EL (cell line): ENCODE measurements around the gene MYO1F.

Experiments used
- DNase-seq: peaks from one replicate; pipeline ENCODE4 v3.0.0-alpha.2; 2016

The MYO1F gene

DNA sequence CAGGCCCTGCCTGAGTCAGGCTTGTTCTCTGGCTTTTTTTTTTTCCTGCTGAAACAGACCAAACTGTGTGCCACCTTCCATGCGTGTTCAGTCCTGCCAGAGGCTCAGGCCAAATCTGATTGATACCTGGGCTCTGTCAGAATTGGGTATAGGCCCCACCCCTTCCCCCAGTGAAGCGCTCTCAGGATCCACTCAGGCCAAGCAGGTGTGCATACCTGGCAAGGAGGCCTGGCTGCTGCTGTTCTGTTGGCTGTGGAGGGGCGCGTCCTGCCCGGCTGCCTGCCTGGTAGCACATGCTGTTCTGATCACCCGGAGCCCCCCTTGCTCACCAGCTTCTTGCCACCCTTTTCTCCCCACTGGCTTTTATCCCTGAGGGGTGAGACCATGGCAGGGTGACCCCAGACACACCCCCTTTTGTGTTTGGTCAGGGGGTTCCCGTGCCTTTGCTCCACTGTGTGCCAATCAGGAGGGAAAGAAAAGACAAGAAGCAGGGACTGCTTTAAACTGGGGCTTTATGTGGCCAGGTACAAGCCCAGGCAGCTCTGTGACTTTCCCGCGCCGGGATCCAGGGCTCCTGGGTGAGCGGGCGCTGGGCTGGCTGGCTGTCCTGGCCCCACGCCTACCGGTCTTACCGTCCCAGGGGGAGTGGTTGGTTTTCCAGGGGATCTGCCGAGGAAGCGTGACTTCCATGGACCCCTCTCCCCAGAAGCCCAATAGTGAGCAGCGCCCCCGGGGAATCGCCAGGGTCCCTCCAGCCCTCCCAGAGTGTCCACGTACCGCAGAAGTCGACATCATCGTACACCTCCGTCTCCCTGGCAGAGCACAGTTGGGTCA is 87.5 kb downstream of the MYO1F start:
- no peak for DNase-seq

DNA sequence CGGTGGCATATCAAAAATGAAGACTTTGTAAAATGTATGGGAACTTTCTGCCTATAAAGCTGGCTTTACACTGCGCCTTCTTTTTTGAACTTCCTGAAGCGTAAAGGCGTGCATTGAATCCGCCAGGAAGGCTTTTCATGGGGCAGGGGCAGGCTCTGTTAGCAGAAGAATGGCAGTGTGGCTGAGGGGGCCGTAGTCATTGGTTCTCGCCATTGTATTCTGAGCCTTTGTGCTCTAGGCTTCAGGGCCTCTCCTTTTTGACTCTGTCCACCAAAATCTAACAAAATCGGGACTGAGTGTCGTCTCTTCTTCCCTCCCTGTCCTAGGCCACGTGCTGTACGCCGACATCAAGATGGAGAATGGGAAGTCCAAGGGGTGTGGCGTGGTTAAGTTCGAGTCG is 88.9 kb downstream of the MYO1F start:
- no peak for DNase-seq

DNA sequence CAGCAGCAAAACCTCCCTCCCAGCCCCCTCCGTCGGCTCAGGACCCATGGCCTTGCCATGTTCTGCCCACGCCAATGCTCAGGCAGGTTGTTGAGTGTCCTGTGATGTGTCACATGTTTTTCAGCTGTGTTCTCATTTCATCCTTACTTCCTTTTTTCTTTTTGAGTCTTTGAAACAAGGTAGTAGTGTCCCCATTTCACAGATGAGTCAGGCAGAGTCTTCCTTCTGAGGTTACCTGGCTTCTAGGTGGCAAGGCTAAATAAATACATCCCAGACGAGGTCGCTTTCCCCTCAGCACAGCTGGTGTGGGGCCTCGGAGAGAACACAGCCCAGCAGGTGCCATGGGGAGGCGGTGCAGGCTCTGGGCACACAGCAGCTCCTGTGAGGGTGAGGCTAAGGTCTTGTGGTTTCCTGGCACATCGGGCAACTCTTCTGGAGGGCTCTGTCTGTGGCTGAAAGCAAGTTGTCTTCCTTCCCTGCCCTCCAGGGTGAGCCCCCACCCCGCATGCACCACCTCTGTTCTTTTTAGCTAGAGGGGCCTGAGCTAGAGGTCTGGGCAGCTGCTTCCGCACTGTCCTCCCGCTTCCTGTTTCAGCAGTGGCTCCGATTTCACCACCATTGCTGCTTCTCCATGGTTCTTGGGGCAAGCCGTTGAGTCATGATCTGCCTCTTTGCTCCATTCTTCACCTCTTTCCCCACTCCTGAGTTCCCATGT is 89.9 kb downstream of the MYO1F start:
- DNase-seq = no peak

DNA sequence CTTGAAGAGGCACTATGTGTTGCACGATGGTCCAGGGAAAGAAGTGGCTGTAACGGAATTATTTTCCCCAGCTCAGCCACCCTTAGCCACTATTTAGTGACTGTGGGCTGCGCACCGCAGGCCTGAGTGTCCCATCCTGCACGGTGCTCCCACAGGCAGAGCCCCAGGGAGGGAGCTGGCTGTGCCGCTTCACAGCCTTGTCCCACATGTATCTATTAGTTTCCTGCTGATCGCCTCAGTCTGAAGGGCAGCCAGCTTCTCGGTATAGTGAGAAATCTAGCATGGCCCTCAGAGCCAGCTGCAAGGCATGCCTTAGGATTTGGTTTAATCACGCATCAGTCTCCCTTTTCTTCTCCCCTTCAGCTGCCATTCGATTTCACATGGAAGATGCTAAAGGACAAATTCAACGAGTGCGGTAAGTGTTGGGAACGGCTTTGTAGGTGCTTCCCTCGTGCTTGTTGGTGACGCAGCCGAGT is 90.5 kb downstream of the MYO1F start:
- no peak for DNase-seq

DNA sequence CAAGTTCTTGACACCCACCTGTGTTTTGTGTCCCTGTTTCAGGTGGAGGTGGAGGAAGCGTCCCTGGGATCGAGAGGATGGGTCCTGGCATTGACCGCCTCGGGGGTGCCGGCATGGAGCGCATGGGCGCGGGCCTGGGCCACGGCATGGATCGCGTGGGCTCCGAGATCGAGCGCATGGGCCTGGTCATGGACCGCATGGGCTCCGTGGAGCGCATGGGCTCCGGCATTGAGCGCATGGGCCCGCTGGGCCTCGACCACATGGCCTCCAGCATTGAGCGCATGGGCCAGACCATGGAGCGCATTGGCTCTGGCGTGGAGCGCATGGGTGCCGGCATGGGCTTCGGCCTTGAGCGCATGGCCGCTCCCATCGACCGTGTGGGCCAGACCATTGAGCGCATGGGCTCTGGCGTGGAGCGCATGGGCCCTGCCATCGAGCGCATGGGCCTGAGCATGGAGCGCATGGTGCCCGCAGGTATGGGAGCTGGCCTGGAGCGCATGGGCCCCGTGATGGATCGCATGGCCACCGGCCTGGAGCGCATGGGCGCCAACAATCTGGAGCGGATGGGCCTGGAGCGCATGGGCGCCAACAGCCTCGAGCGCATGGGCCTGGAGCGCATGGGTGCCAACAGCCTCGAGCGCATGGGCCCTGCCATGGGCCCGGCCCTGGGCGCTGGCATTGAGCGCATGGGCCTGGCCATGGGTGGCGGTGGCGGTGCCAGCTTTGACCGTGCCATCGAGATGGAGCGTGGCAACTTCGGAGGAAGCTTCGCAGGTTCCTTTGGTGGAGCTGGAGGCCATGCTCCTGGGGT is 91.5 kb downstream of the MYO1F start:
- no peak for DNase-seq

DNA sequence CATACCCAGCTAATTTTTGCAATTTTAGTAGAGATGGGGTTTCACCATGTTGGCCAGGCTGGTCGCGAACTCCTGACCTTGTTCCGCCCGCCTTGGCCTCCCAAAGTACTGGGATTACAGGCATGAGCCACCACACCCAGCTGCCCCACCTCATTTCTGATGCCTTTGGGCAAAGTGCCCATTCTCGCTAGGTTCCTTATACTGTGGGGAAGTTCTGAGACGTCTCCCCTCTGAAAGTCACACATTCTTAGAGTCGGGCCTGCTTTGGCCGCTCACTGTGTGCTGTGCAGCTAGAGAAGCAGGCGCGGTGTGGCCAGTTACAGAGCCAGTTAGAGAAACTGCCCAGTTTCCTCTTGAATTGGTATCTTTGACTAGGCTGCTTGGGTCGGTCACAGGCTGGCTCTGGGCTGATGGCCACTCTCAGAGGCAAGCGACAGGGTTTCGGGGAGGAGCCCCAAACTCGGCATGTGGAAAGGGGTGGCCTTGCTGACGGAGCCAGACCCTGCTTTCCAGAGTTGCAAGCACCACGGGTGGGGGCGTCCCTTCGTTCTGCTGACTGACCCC is 92.8 kb downstream of the MYO1F start:
- no peak for DNase-seq

DNA sequence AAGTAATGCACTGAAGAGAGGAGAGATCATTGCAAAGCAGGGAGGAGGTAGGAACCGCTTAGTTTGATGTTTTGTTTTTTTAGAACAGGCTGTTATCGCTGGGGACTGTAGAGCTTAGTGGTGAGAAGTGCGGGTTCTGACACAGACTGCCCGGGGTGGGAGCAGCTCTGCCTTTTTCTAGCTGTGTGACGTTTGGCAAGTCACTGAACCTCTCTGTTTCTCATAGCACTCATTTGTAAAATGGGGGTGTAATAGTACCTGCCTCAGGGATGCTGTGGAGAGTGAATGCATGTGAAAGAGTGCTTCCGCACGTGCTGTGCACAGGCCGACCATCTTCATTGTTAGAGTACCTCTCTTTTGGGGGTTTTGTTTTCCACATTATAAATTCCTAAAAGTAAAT is 94.1 kb downstream of the MYO1F start:
- DNase-seq = no peak

DNA sequence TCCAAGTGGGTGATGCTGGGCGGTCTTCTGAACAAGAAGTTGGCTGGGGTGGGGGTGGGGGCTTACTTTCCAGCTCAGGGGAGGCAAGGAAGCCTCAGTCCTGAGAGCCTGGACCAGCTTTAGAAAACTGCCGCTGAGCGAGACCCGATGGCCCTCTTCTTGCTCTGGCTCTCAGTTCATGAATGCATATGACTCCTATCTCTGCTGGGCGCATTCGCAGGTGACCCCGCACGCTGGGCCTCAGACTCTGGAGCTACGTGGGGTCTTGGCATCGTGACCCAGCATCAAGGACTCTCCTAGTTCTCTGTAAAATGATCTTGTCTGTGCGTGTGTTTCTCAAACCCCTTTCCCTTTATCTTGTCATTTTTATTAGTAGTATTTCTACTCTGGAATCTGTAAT is 94.5 kb downstream of the MYO1F start:
- DNase-seq = no peak

DNA sequence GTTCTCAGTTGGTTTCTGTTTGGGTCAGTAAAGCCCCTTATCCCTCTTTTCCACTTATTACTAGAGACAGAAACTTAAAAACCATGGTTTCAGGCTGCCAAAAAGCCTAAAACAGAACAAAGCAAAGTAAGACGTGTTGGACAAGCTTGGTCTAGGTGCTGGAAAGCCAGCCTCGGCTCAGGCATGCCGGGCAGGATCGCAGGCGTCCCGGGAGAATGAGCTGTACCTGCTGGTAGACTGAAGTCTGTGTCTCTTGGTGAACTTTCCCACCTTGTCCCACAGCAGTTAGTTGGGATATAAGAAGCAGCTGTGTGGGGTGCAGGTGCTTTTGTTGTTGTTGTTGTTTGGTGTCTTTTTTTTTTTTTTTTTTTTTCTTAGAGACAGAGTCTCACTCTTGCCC is 95.6 kb downstream of the MYO1F start:
- DNase-seq = no peak

DNA sequence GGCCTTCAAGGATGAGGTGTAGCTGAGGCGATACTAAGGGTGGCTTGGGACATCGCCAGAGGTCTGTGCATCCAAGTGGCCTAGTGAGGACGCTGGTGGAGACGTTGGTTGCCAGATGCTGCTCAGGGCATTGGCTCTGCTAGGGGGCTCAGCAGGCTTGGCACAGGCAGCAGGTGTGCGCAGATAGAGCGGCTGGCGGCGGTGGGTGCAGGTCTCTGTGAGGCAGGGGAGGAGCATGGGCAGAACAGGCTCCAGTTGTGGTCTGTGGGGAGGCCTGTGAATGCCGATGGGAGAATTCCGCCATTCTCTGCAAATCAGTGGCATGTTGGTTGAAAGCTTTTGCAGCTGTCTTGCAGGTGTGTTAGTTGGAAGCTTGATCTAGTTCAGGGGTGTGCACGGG is 96.0 kb downstream of the MYO1F start:
- no peak for DNase-seq

DNA sequence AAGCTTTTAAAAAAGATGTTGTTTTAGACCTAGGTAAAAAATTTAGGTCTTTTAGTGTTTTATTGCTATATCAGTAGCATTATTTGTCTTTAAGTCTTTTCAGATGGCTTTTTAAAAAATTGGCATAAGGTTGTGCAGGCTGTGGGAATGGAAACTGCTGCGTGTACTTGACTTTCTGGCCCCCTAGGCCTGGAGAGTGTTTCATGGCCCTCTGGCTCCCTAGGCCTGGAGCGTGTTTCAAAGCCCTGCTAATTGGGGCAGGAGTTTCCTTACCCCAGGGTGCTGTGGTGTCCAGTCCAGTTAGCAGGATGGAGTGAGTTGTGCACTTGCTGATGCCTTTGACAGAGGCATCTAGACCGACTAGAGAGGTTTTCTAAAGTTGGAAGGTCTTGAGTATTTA is 98.6 kb downstream of the MYO1F start:
- DNase-seq = no peak

DNA sequence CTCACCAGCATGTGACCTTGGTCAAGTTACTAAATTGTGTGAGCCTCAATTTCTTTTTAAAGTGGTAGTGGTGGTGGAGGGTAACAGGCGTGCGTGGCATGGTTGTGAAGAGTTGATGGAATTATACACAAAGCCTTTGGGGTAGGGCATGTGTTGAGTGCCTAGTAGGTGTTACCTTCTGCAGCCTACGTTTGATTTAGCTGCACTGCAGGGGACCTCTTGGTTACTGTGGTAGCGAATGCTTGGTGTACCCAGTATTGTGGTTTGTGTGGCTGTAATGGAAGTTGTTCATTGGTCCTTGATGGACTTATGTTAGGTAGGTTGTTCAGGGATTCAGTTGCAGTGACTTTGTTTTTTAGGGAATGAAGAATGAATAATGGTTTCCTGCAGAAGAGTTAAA is 99.4 kb downstream of the MYO1F start:
- DNase-seq = no peak

DNA sequence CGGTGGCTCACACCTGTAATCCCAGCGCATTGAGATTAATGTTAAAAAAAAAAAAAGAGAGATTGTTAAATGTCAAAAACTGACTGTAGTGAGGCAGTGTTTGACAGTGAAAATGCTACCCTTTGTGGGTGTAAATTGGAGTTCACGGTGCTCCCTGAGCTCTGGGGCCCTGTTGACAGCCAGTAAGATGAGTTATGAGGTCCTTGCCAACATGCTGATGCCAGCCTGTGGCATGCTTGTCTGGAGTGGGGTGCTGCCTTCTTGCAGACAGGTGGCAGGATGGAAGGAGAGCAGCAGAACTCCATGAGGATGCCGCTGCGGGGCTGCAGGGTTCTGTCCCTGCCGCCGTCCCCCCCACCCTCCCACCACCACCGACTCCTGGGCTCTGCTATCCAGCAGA is 100.7 kb downstream of the MYO1F start:
- no peak for DNase-seq

DNA sequence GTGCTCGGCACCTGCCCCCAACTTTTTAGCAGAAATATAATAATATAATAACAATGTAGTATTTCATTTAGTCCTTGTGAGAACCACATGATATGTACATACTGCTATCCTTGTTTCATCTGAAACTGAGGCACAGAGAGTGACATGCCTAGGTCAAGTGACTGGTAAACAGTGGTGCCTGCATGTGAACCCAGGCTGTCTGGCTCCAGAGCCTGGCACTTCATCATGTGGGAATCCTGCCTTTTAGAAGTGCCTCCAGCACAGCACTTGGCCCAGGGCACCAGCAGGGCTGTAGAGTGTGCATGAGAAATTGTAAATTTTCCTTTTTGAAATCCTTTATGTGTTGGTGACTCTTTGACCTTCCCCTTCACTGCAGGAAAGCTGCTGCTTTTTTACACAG is 102.2 kb downstream of the MYO1F start:
- DNase-seq = no peak

DNA sequence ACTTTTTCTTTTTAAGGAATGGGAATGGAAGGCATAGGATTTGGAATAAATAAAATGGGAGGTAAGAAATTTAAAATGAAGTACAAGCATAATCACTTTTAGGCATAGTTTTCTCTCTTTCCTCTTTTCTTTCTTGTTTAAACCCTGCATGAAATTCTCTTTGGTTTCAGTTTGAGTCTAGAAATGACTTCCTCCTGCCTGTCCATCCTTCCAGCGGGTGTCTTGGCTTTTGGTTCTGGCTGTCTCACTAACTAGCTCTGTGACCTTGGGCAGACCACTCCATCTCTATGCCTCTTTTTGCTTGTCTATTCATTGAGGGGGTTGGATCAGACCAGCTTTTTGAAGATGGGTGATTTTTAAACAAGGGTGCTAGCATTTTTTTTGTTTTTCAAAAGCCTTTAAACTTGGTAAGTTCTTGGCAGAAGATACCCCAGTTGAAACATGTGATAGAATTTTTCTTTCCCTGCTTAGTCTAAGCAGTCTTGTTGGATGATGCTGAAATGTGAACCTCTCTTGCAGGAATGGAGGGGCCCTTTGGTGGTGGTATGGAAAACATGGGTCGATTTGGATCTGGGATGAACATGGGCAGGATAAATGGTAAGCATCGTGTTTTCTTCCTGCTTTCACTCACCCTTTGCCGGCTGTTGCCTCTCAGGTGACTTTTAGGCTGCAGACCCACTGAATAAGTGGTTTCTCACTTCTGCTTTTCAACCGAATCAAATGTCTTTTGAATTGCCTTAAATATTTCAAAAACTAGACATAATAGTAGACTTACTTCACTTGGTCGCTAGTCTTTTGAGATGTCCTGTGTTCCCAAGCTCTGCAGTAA is 103.4 kb downstream of the MYO1F start:
- DNase-seq = no peak
